ENCODE data around the gene ATXN3.
A peak's percentile ranks its signal among the peaks of the same experiment; 100 is the strongest.

Gene ATXN3

GRCh38 chr14:92106143-92106926, at the start of gene ATXN3:
TSS of gene ATXN3 (minus strand) at chr14:92106582. CDS start at chr14:92106552, 30 bp downstream.
- peak; percentile 97 for DNase-seq

- no peak for DNase-seq
These were observed 48.0 kb upstream of the ATXN3 start for GRCh38 chr14:92154283-92154942.

DNA sequence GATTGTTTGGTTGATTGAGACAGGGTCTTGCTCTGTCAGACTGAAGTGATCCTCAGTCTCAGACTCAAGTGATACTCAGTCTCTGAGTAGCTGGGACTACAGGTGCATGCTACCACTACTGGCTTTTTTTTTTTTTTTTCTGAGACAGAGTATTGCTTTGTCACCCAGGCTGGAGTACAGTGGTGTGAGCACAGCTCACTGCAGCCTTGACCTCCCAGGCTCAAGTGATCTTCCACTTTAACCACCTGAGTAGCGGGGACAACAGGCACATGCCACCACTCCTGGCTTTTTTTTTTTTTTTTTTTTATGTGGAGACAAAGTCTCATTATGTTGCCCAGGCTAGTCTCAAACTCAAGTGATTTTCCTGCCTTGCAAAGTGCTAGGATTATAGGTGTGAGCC, 47.2 kb upstream of the ATXN3 start:
- DNase-seq = no peak

GRCh38 chr14:92144708-92145107, 38.3 kb upstream of the ATXN3 start:
- no peak for DNase-seq

- DNase-seq = no peak
These were observed 37.6 kb upstream of the ATXN3 start for GRCh38 chr14:92143962-92144361.

- no peak for DNase-seq
These were observed 36.9 kb upstream of the ATXN3 start for GRCh38 chr14:92143309-92143708.

DNA sequence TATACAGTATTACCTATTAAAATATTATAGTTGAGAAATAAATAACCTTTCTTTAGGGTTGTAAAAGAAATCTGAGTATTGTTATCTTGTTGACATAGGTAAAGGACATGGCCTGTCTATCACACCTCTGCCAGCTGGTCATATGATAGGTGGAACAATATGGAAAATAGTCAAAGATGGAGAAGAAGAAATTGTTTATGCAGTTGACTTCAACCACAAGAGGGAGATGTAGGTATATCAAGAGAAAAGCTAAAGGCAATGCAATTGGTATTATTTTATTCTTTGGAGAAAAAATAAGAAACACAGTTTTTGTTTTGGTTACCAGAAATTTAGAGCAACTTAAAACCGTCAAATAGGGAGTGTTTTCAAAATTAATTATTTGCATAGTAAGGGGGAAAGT, 28.9 kb upstream of the ATXN3 start:
- DNase-seq = peak; percentile 9

GRCh38 chr14:92134456-92134855, 28.1 kb upstream of the ATXN3 start:
- DNase-seq = no peak

- no peak for DNase-seq
These were observed 16.4 kb upstream of the ATXN3 start for GRCh38 chr14:92122761-92123160.

DNA sequence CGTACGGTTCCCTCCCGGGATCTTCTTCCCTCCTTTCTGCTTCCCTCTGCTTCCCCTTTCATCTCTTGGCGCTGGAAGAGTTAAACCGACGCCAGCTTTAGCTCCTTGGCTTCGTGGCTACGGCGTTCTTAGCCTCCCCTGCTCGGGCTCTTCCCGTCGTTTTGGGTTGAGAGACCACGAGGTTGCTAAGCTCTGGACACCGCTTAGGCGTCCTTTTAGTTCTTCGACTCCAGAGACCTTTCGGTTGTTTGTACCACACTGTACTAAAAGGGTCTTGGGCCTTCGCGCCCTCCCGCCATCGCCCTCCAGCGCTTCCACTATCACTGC, 15.9 kb upstream of the ATXN3 start:
- no peak for DNase-seq

GRCh38 chr14:92121670-92122350, 15.4 kb upstream of the ATXN3 start, which contains the start of the genes CPSF2 and NDUFB1:
TSS of gene CPSF2 (plus strand) at chr14:92121969. CDS start at chr14:92130985, 9,016 bp downstream.
TSS of gene NDUFB1 (minus strand) at chr14:92121706. CDS start at chr14:92117637, 4,069 bp downstream.
- DNase-seq = peak; percentile 88

GRCh38 chr14:92121207-92121669, 14.9 kb upstream of the ATXN3 start:
- no peak for DNase-seq

GRCh38 chr14:92109490-92109889, 3.1 kb upstream of the ATXN3 start:
- no peak for DNase-seq

GRCh38 chr14:92108345-92109254, 2.2 kb upstream of the ATXN3 start:
- DNase-seq = no peak

DNA sequence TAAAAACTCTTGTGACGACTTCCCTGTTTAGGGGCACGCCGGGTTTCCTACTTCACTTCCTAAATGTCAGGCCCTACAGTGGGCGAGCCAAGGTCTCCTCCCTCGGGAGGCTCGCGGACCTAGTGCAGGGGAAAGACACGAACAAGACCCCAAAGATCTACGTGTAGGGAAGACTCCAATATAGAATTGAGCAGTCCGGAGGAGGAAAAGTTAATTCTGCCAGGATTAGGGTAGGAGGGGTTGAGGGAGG, 564 bp downstream of the ATXN3 start:
- no peak for DNase-seq

DNA sequence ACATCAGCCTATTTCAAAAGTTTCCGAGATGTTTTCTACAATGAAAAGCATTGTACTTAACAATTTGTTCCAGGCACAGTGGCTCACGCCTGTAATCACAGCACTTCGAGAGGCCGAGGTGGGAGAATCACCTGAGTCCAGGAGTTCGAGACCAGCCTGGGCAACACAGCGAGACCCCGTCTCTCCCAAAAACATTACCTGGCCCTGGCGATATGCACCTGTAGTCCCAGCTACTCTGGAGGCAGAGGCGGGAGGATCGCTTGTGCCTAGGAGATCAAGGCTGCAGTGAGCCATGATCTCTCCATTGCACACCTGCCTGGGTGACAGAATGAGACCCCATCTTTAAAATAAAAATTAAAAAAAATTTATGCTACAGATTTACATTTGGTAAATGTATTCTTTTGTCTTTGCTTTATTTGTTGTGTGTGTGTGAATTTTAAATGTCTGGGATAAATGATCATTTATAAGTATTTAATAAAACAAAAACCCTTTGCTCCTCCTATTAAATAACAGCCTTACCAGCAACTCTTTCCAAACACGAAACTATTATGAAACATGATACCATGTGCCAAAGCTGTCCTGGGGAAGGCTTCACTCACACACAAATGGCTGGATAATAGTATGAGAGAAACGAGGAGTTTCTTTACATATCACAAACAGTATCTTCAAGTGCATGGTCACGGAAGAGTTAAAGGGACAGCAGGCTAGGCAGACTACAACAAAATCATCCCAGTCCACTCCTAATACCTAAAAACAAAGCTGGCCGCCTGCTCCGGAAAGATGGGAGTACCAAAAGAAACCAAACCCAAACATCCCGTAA, 1.1 kb downstream of the ATXN3 start:
- no peak for DNase-seq

DNA sequence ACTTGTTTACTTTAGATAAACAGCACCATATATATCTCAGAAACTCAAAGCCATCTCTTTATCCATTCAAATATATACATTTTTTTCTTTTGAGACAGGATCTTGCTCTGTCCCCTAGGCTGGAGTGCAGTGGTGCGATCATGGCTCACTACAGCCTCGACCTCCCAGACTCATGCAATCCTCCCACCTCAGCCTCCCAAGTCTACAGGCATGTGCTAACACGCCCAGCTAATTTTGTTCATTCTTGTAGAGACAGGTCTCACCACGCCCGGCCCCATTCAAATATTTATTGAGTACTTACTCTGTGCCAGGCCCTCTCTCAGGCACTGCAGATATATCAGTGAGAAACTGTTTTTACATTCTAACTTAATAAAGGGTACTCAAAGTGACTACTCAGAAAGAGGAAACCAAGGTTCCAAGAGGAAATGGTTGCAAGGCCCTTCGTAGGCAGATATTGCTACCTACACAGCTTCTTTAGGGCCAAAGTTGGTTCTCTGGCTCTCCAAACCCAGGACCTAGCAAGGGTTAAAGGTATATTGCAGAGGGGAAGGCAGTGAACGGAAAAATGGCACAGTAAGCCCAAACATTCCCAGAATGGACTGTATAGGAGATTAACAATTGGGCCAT, 2.9 kb downstream of the ATXN3 start:
- DNase-seq = no peak

DNA sequence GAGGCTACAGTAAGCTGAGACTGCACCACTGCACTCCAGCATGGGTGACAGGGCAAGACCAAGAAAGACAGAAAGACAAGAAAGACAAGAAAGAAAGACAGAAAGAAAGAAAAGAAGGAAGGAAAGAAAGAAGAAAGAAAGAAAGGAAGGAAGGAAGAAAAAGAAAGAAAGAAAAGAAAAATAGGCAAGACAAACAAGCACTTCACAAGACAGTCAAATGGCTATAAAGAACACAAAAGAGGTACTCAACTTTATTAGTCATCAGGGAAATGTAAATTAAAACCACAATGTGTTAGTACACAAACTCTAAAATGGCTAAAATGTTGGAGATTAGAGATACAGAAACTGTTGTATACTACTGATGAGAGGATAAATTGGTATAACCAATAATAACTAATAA, 6.6 kb downstream of the ATXN3 start:
- DNase-seq = no peak

DNA sequence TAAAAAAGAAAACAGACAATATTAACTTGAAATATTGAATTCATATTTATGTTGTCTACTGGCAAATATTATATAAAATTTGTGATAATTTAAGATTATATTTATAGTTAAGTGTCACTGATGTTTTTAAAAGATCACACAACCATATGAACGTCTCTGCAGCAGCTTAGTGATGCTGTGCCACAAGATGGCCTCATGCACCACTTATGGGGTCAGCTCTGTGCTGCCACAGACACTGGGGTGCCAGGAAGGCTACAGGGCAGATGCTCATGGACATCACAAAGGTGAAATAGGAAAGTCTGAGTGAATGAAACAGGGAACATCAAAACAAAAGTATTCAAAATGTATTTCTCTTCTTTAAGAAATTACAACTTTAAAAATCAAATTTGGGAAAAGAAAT, 13.1 kb downstream of the ATXN3 start:
- no peak for DNase-seq

DNA sequence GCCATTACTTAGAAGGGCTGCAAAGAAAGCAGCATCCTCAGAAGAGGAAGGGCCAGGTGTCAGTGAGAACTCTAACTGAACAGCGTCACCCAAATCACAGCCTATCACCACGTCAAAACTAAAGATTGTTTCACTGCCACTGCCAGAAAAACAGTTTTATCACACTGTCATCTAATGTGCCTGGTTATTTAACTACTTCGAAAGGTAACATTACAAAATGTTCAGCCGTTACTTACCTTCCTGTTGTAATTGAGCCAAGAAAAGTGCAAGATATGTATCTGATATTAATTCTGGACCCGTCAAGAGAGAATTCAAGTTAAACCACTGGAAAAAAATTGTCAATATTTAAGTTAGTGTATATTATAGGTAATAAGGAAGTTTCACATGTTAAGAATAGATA, 17.9 kb downstream of the ATXN3 start:
- DNase-seq = no peak

DNA sequence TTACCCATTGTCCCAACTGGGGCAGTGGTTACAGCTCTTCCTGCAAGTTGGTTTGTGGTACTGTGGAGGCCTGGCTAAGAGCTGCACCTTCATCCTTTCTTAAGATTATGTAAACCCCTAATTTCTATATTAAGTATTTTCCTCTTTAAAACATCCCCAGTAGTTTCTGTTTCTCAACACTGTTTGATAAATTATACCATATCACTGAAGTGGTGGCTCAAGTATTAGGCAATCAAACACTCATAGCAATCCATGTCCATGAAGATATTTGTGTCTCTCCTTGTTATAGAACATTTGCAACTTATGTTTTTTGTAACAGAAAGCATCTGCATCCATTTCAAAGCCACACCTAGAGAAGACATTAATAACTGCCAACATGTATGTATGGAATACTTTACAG, 31.8 kb downstream of the ATXN3 start:
- DNase-seq = no peak
